GM12872 (cell line): ENCODE data around the gene QSOX2.

Experiments used
- CTCF ChIP-seq: IDR thresholded peaks from 3 replicates; pipeline ENCODE4 v1.5.1; 2011; ENCODE audit warnings: low read depth, mild to moderate bottlenecking, low read length, moderate library complexity; ENCODE audit not compliant: insufficient read depth

The QSOX2 gene

DNA sequence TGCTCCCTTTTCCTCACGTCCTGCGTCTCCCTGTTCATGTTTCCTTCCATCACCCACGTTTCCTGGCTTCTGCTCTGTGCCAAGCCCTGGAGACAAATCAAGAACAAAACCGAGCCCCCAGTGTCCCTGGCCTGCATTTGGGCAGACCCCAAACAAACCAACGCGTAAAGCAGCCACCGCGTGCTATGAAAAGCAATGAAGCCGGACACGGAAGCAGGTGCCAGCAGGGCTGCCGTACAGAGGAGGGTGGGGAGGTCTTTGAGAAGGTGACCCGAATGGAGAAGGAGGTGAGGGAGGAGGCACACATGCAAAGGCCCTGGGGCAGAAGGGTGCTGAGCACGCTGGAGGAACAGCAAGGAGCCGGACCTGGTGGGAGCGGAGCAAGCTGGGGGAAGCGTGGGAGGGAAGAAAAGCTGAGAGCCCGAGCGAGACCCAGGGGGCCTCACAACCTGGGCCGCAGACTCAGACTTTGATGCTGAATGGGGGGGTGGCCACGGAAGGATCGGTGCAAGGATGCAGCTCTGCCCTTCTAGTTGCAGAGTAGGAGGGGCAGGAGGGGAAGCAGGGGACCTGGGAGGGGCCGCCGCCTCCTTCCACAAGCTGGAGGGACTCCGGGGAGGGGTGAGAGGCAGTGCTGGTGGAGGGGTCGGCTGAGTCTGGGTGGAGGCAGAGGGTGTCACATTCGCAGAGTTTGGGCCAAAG lies 1.4 kb upstream of the QSOX2 start:
- TF ChIP-seq CTCF = no peak

DNA sequence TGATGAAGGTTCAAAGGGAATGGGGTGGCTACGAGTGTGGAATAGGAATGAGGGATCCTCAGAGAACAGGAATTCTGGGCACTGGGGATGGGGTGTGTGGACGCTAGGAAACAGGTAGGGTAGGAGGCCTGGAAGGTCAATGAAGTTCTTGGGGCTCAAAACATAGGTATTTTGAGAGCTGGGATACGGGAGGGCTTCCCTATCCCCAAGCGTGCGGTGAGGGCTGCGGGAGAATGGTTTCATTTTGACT lies 718 bp downstream of the QSOX2 start:
- no peak for TF ChIP-seq CTCF

GRCh38 chr9:136244122-136244968 lies 1.3 kb downstream of the QSOX2 start:
- no peak for TF ChIP-seq CTCF

GRCh38 chr9:136243631-136244030 lies 2.0 kb downstream of the QSOX2 start:
- TF ChIP-seq CTCF = no peak

GRCh38 chr9:136242918-136243525 lies 2.6 kb downstream of the QSOX2 start:
- TF ChIP-seq CTCF = peak; percentile 38; the same call in 1 of the 3 replicates

DNA sequence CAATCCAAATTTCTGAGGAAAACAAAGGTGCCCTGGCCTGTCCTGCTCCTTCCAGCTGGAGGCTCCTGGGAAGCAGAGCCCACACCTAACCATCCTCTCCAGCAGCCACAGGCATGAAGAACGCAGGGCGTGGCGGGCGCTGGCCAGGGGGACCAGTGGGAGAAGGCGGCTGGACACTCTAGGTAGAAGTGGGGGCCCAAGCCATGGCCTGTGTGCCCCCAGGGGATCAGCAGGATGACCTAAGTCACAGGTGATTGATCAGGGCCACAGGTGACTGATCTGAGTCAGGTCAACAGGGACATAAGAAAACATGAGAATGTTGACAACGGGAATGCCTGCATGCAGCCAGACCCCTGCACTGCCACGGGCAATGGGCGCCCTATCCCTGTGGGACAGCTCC lies 3.4 kb downstream of the QSOX2 start:
- no peak for TF ChIP-seq CTCF

- no peak for TF ChIP-seq CTCF
Observed at GRCh38 chr9:136241542-136241941, 4.1 kb downstream of the QSOX2 start.
